H9 (cell line): ENCODE measurements around the gene GNA12. TPM values are rescaled to one million over a fixed set of nuclear protein-coding genes. Genes with fewer than 3 reads are reported as not detected.

ENCODE experiments used
- DNase-seq: peaks from one replicate; pipeline ENCODE4 v3.0.0-alpha.2; 2017
- H2AFZ ChIP-seq: one replicate; pipeline ENCODE4 v1.6.1; 2013; ENCODE audit warnings: mild to moderate bottlenecking, low read length, control low read depth, moderate library complexity
- H2AK5ac ChIP-seq: 2 replicates; pipeline ENCODE4 v1.6.1; 2013; ENCODE audit warnings: low read length, control low read depth, mixed read lengths; ENCODE audit not compliant: insufficient read length
- H2BK120ac ChIP-seq: one replicate; pipeline ENCODE4 v1.6.1; 2013; ENCODE audit warnings: low read depth, mild to moderate bottlenecking, low read length, control low read depth, inconsistent platforms; ENCODE audit not compliant: poor library complexity, severe bottlenecking
- H2BK12ac ChIP-seq: 2 replicates; pipeline ENCODE4 v1.6.1; 2013; ENCODE audit warnings: low read length, control low read depth, mixed read lengths, low read depth; ENCODE audit not compliant: insufficient read length
- H2BK15ac ChIP-seq: 2 replicates; pipeline ENCODE4 v1.6.1; 2013; ENCODE audit warnings: low read depth, low read length, control low read depth
- H2BK20ac ChIP-seq: one replicate; pipeline ENCODE4 v1.6.1; 2013; ENCODE audit warnings: low read depth, mild to moderate bottlenecking, low read length, control low read depth, inconsistent platforms; ENCODE audit not compliant: poor library complexity, severe bottlenecking
- H2BK5ac ChIP-seq: 2 replicates; pipeline ENCODE4 v1.6.1; 2013; ENCODE audit warnings: low read length, control low read depth, mixed read lengths; ENCODE audit not compliant: insufficient read length
- H3K14ac ChIP-seq: 2 replicates; pipeline ENCODE4 v1.6.1; 2013; ENCODE audit warnings: low read length, control low read depth; ENCODE audit not compliant: insufficient read depth
- H3K18ac ChIP-seq: 2 replicates; pipeline ENCODE4 v1.6.1; 2013; ENCODE audit warnings: low read depth, mild to moderate bottlenecking, mixed read lengths, low read length, control low read depth; ENCODE audit not compliant: insufficient read length
- H3K23ac ChIP-seq: 2 replicates; pipeline ENCODE4 v1.6.1; 2013; ENCODE audit warnings: low read length, control low read depth, mixed read lengths, low read depth; ENCODE audit not compliant: insufficient read length
- H3K23me2 ChIP-seq: 2 replicates; pipeline ENCODE4 v1.6.1; 2013; ENCODE audit warnings: low read depth, mild to moderate bottlenecking, mixed read lengths, low read length, control low read depth; ENCODE audit not compliant: insufficient read length, poor library complexity, severe bottlenecking
- H3K27ac ChIP-seq: 2 replicates; pipeline ENCODE4 v1.5.1; 2013; ENCODE audit warnings: low read length, control low read depth, mixed read lengths, low read depth; ENCODE audit not compliant: insufficient read length
- H3K27me3 ChIP-seq: 2 replicates; pipeline ENCODE4 v1.6.1; 2013; ENCODE audit warnings: low read length, control low read depth, inconsistent platforms; ENCODE audit not compliant: insufficient read depth
- H3K4ac ChIP-seq: 2 replicates; pipeline ENCODE4 v1.6.1; 2013; ENCODE audit warnings: low read depth, mild to moderate bottlenecking, control low read depth, inconsistent platforms, low read length, moderate library complexity
- H3K4me1 ChIP-seq: 2 replicates; pipeline ENCODE4 v1.6.1; 2013; ENCODE audit warnings: low read length, control low read depth, inconsistent platforms; ENCODE audit not compliant: insufficient read depth
- H3K4me2 ChIP-seq: 2 replicates; pipeline ENCODE4 v1.6.1; 2013; ENCODE audit warnings: low read length, control low read depth, mixed read lengths; ENCODE audit not compliant: insufficient read length, insufficient read depth
- H3K56ac ChIP-seq: 2 replicates; pipeline ENCODE4 v1.6.1; 2013; ENCODE audit warnings: low read depth, mild to moderate bottlenecking, mixed read lengths, low read length, control low read depth; ENCODE audit not compliant: insufficient read length
- H3K79me1 ChIP-seq: 2 replicates; pipeline ENCODE4 v1.6.1; 2013; ENCODE audit warnings: low read depth, mild to moderate bottlenecking, moderate library complexity, low read length, control low read depth, inconsistent platforms; ENCODE audit not compliant: insufficient read depth, poor library complexity, severe bottlenecking
- H3K79me2 ChIP-seq: 2 replicates; pipeline ENCODE4 v1.6.1; 2013; ENCODE audit warnings: low read length, control low read depth, inconsistent platforms; ENCODE audit not compliant: insufficient read depth
- H3K9ac ChIP-seq: 2 replicates; pipeline ENCODE4 v1.6.1; 2013; ENCODE audit warnings: low read length, control low read depth, mixed read lengths; ENCODE audit not compliant: insufficient read length; ENCODE audit errors: extremely low read depth
- H3K9me3 ChIP-seq: one replicate; pipeline ENCODE4 v1.6.1; 2013; ENCODE audit warnings: low read depth, low read length, inconsistent platforms; ENCODE audit not compliant: control insufficient read depth
- H3T11ph ChIP-seq: one replicate; pipeline ENCODE4 v1.6.1; 2013; ENCODE audit warnings: mild to moderate bottlenecking, low read length, control low read depth, inconsistent platforms
- H4K20me1 ChIP-seq: one replicate; pipeline ENCODE4 v1.6.1; 2013; ENCODE audit not compliant: control insufficient read depth, insufficient read length, insufficient read depth
- H4K5ac ChIP-seq: 2 replicates; pipeline ENCODE4 v1.6.1; 2013; ENCODE audit warnings: low read depth, mild to moderate bottlenecking, mixed read lengths, low read length, control low read depth; ENCODE audit not compliant: insufficient read length
- H4K8ac ChIP-seq: replicated peaks from 2 replicates; pipeline ENCODE4 v1.6.1; 2013; ENCODE audit warnings: low read length, control low read depth, mixed read lengths, low read depth; ENCODE audit not compliant: insufficient read length
- H4K91ac ChIP-seq: 2 replicates; pipeline ENCODE4 v1.6.1; 2013; ENCODE audit warnings: low read depth, mild to moderate bottlenecking, moderate library complexity, mixed read lengths, low read length, control low read depth; ENCODE audit not compliant: insufficient read length
- H3K27ac Mint-ChIP-seq, 3 experiments: 2 replicates in 2 of 3; 3 replicates in 1 of 3; pipeline ENCODE4 v1.8.0; 2020 to 2021; ENCODE audit warnings: mixed read lengths in 3 of 3, mild to moderate bottlenecking in 1 of 3, moderate library complexity in 1 of 3
- H3K27me3 Mint-ChIP-seq: 2 replicates; pipeline ENCODE4 v1.8.0; 2021; ENCODE audit warnings: low read depth, mild to moderate bottlenecking, moderate library complexity, mixed read lengths
- H3K36me3 Mint-ChIP-seq, 3 experiments: 2 replicates in 2 of 3; 3 replicates in 1 of 3; pipeline ENCODE4 v1.8.0; 2020 to 2021; ENCODE audit warnings: low read depth in 3 of 3, mixed read lengths in 3 of 3; ENCODE audit not compliant: insufficient read depth in 1 of 3
- H3K4me1 Mint-ChIP-seq, 2 experiments: 2 replicates each; pipeline ENCODE4 v1.8.0; 2020; ENCODE audit warnings: mixed read lengths in 2 of 2
- H3K4me3 Mint-ChIP-seq, 2 experiments: 2 replicates in 1 of 2; 3 replicates in 1 of 2; pipeline ENCODE4 v1.8.0; 2020 to 2021; ENCODE audit warnings: mild to moderate bottlenecking in 2 of 2, mixed read lengths in 2 of 2, moderate library complexity in 1 of 2
- H3K9me3 Mint-ChIP-seq, 2 experiments: 2 replicates in 1 of 2; 3 replicates in 1 of 2; pipeline ENCODE4 v1.8.0; 2020; ENCODE audit warnings: mild to moderate bottlenecking in 2 of 2, mixed read lengths in 2 of 2, moderate library complexity in 1 of 2
- WGBS: extraction: QIAGEN DNeasy Blood & Tissue Kit; methylation state at CpG from one replicate; pipeline ENCODE4 v1.1.7; 2013; ENCODE audit warnings: missing lambda C conversion rate, low lambda C conversion rate, mixed read lengths; ENCODE audit not compliant: insufficient read length; ENCODE audit errors: extremely low coverage; 5-methylcytosine and 5-hydroxymethylcytosine counted together
- total RNA-seq: library from RNA; stranded (reverse); gene quantifications from 2 replicates; pipeline ENCODE4 v1.2.1, GENCODE V29; 2021
- TF ChIP-seq, protein P1 (sequence below): fragments of 200-600 bp; sonication (generic); conservative IDR thresholded peaks from 3 replicates; pipeline ENCODE4 v1.8.0; 2021; ENCODE audit warnings: antibody characterized with exemption, mild to moderate bottlenecking

Gene GNA12
- total RNA-seq, 1 experiment from 2014 or later, result 60.2 TPM

GRCh38 chr7:2862831-2863361, 18.8 kb upstream of the GNA12 start:
- WGBS, result no CpG with 5 or more reads among the region's 22 CpGs
- Histone ChIP-seq H4K20me1 (no peaks in the 10 kb centered on the region), H3K56ac (no peak overlapping the region), H2BK5ac (no peak overlapping the region), H4K91ac (no peak overlapping the region), H3K79me1 (no peaks in the 10 kb centered on the region), H3K27ac (no peak overlapping the region), H2BK120ac (no peak overlapping the region), H2AK5ac (no peak overlapping the region), H3K14ac (no peak overlapping the region; the same call in 1 of the 2 replicates), H3K18ac (no peak overlapping the region), H3K9me3 (no peaks in the 10 kb centered on the region), H3K79me2 (no peaks in the 10 kb centered on the region), H2BK15ac (no peak overlapping the region), H3K23me2 (no peaks in the 10 kb centered on the region), H3K27me3 (no peaks in the 10 kb centered on the region), H4K5ac (no peak overlapping the region), H3K4ac (no peak overlapping the region), H4K8ac (no peak overlapping the region), H3K4me1 (no peaks in the 10 kb centered on the region; the same call in 1 of the 2 replicates), H3K9ac (no peak overlapping the region), H2BK12ac (no peak overlapping the region), H3K4me2 (no peak overlapping the region), H3T11ph (no peak overlapping the region), H2BK20ac (no peak overlapping the region), H2AFZ (no peak overlapping the region), H3K23ac (no peak overlapping the region)
- no peaks in the 10 kb centered on the region; a peak in 1 of 7 replicates for H3K36me3 Mint-ChIP-seq
- DNase-seq, result no peak
- H3K27me3 Mint-ChIP-seq, result no peaks in the 10 kb centered on the region; the same call in 1 of the 2 replicates
- H3K27ac Mint-ChIP-seq, result peak overlapping the region in 1 of 3 experiments; percentile 35; a peak in 1 of 7 replicates
- H3K9me3 Mint-ChIP-seq, result no peaks in the 10 kb centered on the region
- H3K4me1 Mint-ChIP-seq, result peaks cover 13 to 15% of the 10 kb centered on the region in 2 experiments
- no peak overlapping the region; a peak in 1 of 5 replicates for H3K4me3 Mint-ChIP-seq
- TF ChIP-seq, protein P1, sequence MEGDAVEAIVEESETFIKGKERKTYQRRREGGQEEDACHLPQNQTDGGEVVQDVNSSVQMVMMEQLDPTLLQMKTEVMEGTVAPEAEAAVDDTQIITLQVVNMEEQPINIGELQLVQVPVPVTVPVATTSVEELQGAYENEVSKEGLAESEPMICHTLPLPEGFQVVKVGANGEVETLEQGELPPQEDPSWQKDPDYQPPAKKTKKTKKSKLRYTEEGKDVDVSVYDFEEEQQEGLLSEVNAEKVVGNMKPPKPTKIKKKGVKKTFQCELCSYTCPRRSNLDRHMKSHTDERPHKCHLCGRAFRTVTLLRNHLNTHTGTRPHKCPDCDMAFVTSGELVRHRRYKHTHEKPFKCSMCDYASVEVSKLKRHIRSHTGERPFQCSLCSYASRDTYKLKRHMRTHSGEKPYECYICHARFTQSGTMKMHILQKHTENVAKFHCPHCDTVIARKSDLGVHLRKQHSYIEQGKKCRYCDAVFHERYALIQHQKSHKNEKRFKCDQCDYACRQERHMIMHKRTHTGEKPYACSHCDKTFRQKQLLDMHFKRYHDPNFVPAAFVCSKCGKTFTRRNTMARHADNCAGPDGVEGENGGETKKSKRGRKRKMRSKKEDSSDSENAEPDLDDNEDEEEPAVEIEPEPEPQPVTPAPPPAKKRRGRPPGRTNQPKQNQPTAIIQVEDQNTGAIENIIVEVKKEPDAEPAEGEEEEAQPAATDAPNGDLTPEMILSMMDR, result no peak
